Psoas muscle (tissue), 8 donors: Measurements from ENCODE around the gene KRT12. TPM values are rescaled to one million over a fixed set of nuclear protein-coding genes. Genes with fewer than 3 reads are reported as not detected.

ENCODE experiments used
- ATAC-seq, 4 donors: fragments of 200-7000 bp; cut with Tn5 transposase; one replicate each; pipeline ENCODE4 v1.9.1; 2020; ENCODE audit warnings: moderate library complexity in 3 of 4, mild to moderate bottlenecking in 2 of 4
- DNase-seq, 2 donors: peaks; one replicate each; pipeline ENCODE4 v3.0.0-alpha.2; 2020
- H3K27ac ChIP-seq: fragments of 200-600 bp; one replicate; pipeline ENCODE4 v1.8.0; 2022
- H3K27me3 ChIP-seq, 3 donors: fragments of 200-600 bp in 1 of 3; one replicate each; pipeline versions ENCODE4 v1.6.1 to v1.8.0; 2013 to 2022; ENCODE audit warnings: low read length in 2 of 3, mild to moderate bottlenecking in 2 of 3, moderate library complexity in 1 of 3; ENCODE audit not compliant: insufficient read depth in 3 of 3
- H3K36me3 ChIP-seq, 2 donors: fragments of 200-600 bp in 1 of 2; one replicate each; pipeline versions ENCODE4 v1.6.1 to v1.8.0; 2013 to 2022; ENCODE audit warnings: low read depth in 1 of 2, mild to moderate bottlenecking in 1 of 2, moderate library complexity in 1 of 2; ENCODE audit not compliant: insufficient read depth in 1 of 2
- H3K4me1 ChIP-seq: fragments of 200-600 bp; one replicate; pipeline ENCODE4 v1.8.0; 2022
- H3K4me3 ChIP-seq: fragments of 200-600 bp; one replicate; pipeline ENCODE4 v1.8.0; 2022; ENCODE audit warnings: mild to moderate bottlenecking
- H3K9me3 ChIP-seq: fragments of 200-600 bp; one replicate; pipeline ENCODE4 v1.8.0; 2022
- WGBS, 3 donors: extraction: QIAGEN DNeasy Blood & Tissue Kit; methylation state at CpG; one replicate each; pipeline versions ENCODE4 v1.1.6 to v1.1.7; 2013; 5-methylcytosine and 5-hydroxymethylcytosine counted together
- intact Hi-C, 2 donors: fragments of 100-400 bp; cut with DNase I; formaldehyde crosslinking; loops; one replicate each; pipeline versions ENCODE4 v1.11.0 to v1.14.2; 2022
- polyA plus RNA-seq, 3 donors: library from polyadenylated mRNA; stranded (reverse); fragments of 200-250 nt; gene quantifications; one replicate each; pipeline ENCODE4 v1.2.3, GENCODE V29; 2013
- total RNA-seq, 4 donors: library from RNA; stranded (reverse); fragmentation: NEBNext Ultra II Directional in 2 of 4; extraction: Animal tissue kit (Norgen Biotek cat#: 25700) in 2 of 4; gene quantifications; one replicate each; pipeline versions ENCODE4 v1.2.1 to v1.2.4, GENCODE V29; 2021 to 2023
- TF ChIP-seq, protein P1 (sequence below): fragments of 200-600 bp; IDR thresholded peaks from one replicate; pipeline ENCODE4 v1.8.0; 2022; ENCODE audit warnings: antibody characterized with exemption
- donor health status: healthy with polysubstance abuse.
- donor health status: DM: no; HTN: no; CAD: no; lungs with moderate emphysema.
- donor health status: Bipolar disorder and iron deficiency.
- donor health status: healthy.
- donor health status: DM: yes; HTN: yes; CAD: no.
- donor health status: DM: no; HTN: no; CAD: no.
- donor health status: DM: no; HTN: no; CAD: no.
- donor health status: DM: yes; HTN: yes; CAD: no.

KRT12 gene
- total and polyA plus RNA-seq, 7 donors, result not detected

DNA sequence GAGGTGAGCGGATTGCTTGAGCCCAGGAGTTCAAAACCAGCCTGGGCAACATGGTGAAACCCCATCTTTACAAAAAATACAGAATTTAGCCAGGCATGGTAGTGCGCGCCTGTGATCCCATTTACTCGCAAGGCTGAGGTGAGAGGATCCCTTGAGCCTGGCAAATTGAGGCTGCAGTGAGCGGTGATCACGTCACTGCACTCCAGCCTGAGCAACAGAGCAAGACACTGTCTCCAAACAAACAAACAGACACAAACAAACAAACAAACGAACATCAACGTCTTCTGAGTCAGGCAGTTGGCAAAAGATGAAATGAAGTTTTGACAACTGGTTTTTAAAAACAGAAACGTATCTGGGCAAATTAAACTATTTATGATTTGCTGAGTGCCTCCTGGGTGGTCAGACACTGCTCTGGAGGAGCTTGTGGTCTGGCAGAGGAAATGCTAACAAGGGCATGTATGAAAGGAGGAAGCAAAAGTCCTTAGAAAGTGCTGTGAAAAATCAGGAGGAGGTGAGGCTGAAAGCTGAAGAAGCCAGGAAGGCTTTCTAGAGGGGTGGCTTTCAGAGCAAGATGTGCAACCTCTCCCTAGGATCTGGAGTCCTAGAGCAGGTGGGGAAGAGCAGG is 28.2 kb upstream of the KRT12 start:
- TF ChIP-seq, protein P1, sequence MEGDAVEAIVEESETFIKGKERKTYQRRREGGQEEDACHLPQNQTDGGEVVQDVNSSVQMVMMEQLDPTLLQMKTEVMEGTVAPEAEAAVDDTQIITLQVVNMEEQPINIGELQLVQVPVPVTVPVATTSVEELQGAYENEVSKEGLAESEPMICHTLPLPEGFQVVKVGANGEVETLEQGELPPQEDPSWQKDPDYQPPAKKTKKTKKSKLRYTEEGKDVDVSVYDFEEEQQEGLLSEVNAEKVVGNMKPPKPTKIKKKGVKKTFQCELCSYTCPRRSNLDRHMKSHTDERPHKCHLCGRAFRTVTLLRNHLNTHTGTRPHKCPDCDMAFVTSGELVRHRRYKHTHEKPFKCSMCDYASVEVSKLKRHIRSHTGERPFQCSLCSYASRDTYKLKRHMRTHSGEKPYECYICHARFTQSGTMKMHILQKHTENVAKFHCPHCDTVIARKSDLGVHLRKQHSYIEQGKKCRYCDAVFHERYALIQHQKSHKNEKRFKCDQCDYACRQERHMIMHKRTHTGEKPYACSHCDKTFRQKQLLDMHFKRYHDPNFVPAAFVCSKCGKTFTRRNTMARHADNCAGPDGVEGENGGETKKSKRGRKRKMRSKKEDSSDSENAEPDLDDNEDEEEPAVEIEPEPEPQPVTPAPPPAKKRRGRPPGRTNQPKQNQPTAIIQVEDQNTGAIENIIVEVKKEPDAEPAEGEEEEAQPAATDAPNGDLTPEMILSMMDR, result no peak
- Histone ChIP-seq H3K4me3 (no peak overlapping the region), H3K9me3 (no peaks in the 10 kb centered on the region), H3K36me3 (no peaks in the 10 kb centered on the region), H3K27me3 (peaks cover 0 to 16% (median 0%) of the 10 kb centered on the region in 3 donors), H3K4me1 (no peaks in the 10 kb centered on the region), H3K27ac (no peak overlapping the region)
- intact Hi-C loops, result no loop called here
- ATAC-seq (no peak), DNase-seq (no peak)
- WGBS, 3 donors, result 62 to 70% (median 63%) methylated on average over 9 of the region's 9 CpGs

DNA sequence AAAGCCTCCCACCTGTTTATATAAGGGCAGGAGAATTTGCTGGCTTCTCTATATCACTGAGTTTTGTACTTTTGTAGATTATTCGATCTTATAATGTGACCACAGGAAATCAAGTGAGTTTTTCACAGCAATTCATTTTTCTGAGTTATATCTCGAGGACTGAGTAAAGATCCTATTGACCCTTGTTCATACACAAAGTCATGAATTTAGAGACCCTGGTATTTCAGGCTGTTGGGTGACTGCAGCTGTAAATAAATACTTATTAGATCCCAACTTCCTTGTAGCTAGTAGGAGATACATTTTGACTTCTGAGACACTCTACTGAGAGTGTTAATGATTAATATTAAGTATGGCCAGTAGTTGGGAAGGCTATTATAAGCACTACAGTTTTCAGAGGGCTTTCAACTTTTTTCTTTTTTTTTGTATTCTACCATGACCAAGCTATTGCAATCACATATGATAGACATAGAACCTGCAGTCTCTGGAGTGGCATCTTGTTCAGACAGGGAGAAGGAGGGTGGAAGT is 21.2 kb upstream of the KRT12 start:
- DNase-seq (no peak), ATAC-seq (no peak)
- Histone ChIP-seq H3K27me3 (peaks cover 0 to 27% (median 5%) of the 10 kb centered on the region in 3 donors), H3K4me1 (no peaks in the 10 kb centered on the region), H3K27ac (no peak overlapping the region), H3K9me3 (no peaks in the 10 kb centered on the region), H3K4me3 (no peak overlapping the region), H3K36me3 (no peaks in the 10 kb centered on the region)
- 90 to 93% (median 92%) methylated on average over 2 of the region's 2 CpGs for WGBS, 3 donors
- intact Hi-C loops, result no loop called here
- TF ChIP-seq, protein P1, result no peak

DNA sequence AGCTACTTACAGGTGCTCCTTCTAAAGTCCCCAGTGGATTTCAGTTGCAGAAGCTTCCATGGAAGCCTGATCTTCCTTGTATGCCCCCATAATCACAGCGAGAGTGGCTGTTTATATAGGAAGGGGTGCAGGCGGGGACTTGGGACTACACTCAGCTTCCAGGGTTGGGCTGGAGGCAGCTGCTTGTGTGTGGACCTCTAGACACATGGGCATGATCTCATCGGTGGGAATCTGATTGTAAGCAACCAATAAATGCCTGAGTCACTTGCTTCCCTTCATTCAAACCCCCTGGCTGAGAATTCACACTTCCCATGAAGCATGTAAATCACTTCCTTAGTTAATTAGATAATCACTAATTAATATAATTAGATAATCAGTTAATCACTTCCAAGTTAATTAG is 19.1 kb upstream of the KRT12 start:
- DNase-seq (no peak), ATAC-seq (no peak)
- Histone ChIP-seq H3K4me1 (no peaks in the 10 kb centered on the region), H3K27ac (no peak overlapping the region), H3K27me3 (peaks cover 0 to 20% (median 5%) of the 10 kb centered on the region in 3 donors), H3K9me3 (no peaks in the 10 kb centered on the region), H3K4me3 (no peak overlapping the region), H3K36me3 (no peaks in the 10 kb centered on the region)
- intact Hi-C loops, result no loop called here
- TF ChIP-seq, protein P1, result no peak
- 32 to 43% (median 38%) methylated on average over 3 of the region's 3 CpGs for WGBS, 3 donors

DNA sequence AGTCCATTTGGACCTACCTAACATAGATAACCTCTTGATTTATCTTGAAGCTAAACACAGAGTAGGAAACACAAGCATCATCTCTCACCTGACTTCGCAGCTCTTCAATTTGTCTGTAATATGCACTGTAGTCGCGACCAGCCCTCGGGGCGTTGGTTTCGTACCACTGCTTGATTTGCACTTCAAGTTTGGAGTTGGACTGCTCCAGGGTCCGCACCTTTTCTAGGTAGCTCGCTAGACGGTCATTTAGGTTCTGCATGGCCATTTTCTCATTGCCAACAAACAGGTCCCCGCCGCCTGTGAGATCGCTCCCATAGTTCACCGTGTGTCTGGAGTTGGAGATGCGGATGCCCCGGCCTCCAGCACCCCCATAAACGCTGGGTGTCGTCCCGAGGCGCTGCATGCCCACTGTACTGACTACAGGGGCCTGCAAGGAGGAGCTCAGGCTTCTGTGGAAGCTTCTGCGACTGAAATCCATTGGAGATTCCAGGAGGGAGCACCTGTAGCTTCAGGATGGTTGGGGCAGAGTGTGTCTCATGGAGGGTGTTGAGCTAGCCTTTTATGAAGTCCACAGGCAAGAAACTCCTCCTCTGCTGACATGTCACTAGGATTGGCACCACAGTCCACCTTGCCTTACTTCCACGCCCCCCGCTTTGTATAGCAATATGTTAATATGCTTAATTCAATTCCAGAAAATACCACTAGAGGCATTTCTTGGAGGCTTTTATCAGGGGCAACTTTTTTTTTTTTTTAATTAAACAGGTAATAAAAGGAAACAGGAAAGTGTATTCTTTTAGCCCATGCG is 17.9 kb upstream of the KRT12 start, which contains the start of gene KRT20:
KRT20 (minus strand) TSS at position 535 of the 805 bp plus-strand sequence; CDS start at position 478, 57 bp downstream.
- intact Hi-C loops, result no loop called here
- Histone ChIP-seq H3K27ac (no peak within 1 kb of the TSS), H3K4me1 (no peaks in the 10 kb centered on the region), H3K36me3 (no peaks in the 10 kb centered on the region), H3K9me3 (no peaks in the 10 kb centered on the region), H3K4me3 (no peak within 1 kb of the TSS), H3K27me3 (peaks cover 0 to 20% (median 5%) of the 10 kb centered on the region in 3 donors)
- ATAC-seq (no peak), DNase-seq (no peak)
- WGBS, 3 donors, result 90 to 93% (median 91%) methylated on average over 23 of the region's 23 CpGs
- TF ChIP-seq, protein P1, result no peak
